Nephron progenitor cell (in vitro differentiated cells): ENCODE measurements around the gene ATG10.
A peak's percentile ranks its signal among the peaks of the same experiment; 100 is the strongest.

Source experiments
- DNase-seq: peaks from one replicate; pipeline ENCODE4 v3.0.0; 2021
- H3K27ac Mint-ChIP-seq: 2 replicates; pipeline ENCODE4 v1.8.0; 2021; ENCODE audit warnings: mild to moderate bottlenecking, moderate library complexity, mixed read lengths
- H3K27me3 Mint-ChIP-seq: 2 replicates; pipeline ENCODE4 v1.8.0; 2021; ENCODE audit warnings: mild to moderate bottlenecking, low read depth, mixed read lengths; ENCODE audit not compliant: poor library complexity
- H3K36me3 Mint-ChIP-seq: 2 replicates; pipeline ENCODE4 v1.8.0; 2021; ENCODE audit warnings: low read depth, mixed read lengths
- H3K4me1 Mint-ChIP-seq: 2 replicates; pipeline ENCODE4 v1.8.0; 2021; ENCODE audit warnings: mixed read lengths
- H3K4me3 Mint-ChIP-seq: 2 replicates; pipeline ENCODE4 v1.8.0; 2021; ENCODE audit warnings: mild to moderate bottlenecking, moderate library complexity, mixed read lengths
- H3K9me3 Mint-ChIP-seq: 2 replicates; pipeline ENCODE4 v1.8.0; 2021; ENCODE audit warnings: mild to moderate bottlenecking, moderate library complexity, mixed read lengths
- CTCF ChIP-seq: fragments of 200-600 bp; sonication (generic); IDR thresholded peaks from 2 replicates; pipeline ENCODE4 v1.5.0; 2021; ENCODE audit warnings: antibody characterized with exemption

ATG10 gene

GRCh38 chr5:82095536-82095935 lies 123.7 kb downstream of the ATG10 start:
- H3K9me3 Mint-ChIP-seq, result peaks cover 26% of the 10 kb centered on the region
- peak; percentile 25 for DNase-seq
- H3K27me3 Mint-ChIP-seq, result no peaks in the 10 kb centered on the region
- H3K36me3 Mint-ChIP-seq, result peaks cover 24% of the 10 kb centered on the region
- TF ChIP-seq CTCF, result no peak
- peak overlapping the region; percentile 79 for H3K27ac Mint-ChIP-seq
- H3K4me3 Mint-ChIP-seq, result no peak overlapping the region
- H3K4me1 Mint-ChIP-seq, result peaks cover 17% of the 10 kb centered on the region

GRCh38 chr5:82096249-82096648 lies 124.4 kb downstream of the ATG10 start:
- no peak for TF ChIP-seq CTCF
- H3K4me1 Mint-ChIP-seq, result peaks cover 17% of the 10 kb centered on the region
- H3K9me3 Mint-ChIP-seq, result peaks cover 22% of the 10 kb centered on the region
- DNase-seq, result no peak
- peak overlapping the region; percentile 11 for H3K27ac Mint-ChIP-seq
- no peaks in the 10 kb centered on the region for H3K27me3 Mint-ChIP-seq
- H3K36me3 Mint-ChIP-seq, result peaks cover 22% of the 10 kb centered on the region
- no peak overlapping the region for H3K4me3 Mint-ChIP-seq

- DNase-seq, result no peak
- H3K4me1 Mint-ChIP-seq, result peaks cover 12% of the 10 kb centered on the region
- no peak overlapping the region for H3K4me3 Mint-ChIP-seq
- no peaks in the 10 kb centered on the region for H3K36me3 Mint-ChIP-seq
- H3K27me3 Mint-ChIP-seq, result no peaks in the 10 kb centered on the region
- no peak for TF ChIP-seq CTCF
- peak overlapping the region; percentile 25 for H3K27ac Mint-ChIP-seq
- no peaks in the 10 kb centered on the region for H3K9me3 Mint-ChIP-seq
These were observed 128.7 kb downstream of the ATG10 start for GRCh38 chr5:82100303-82101077.

GRCh38 chr5:82104872-82105271 lies 133.0 kb downstream of the ATG10 start:
- Mint-ChIP-seq H3K27me3 (no peaks in the 10 kb centered on the region), H3K4me3 (no peak overlapping the region), H3K4me1 (peaks cover 13% of the 10 kb centered on the region), H3K36me3 (no peaks in the 10 kb centered on the region), H3K9me3 (no peaks in the 10 kb centered on the region), H3K27ac (no peak overlapping the region)
- TF ChIP-seq CTCF, result no peak
- no peak for DNase-seq

GRCh38 chr5:82105457-82105856 lies 133.6 kb downstream of the ATG10 start:
- no peak overlapping the region for H3K27ac Mint-ChIP-seq
- DNase-seq, result no peak
- no peak overlapping the region for H3K4me3 Mint-ChIP-seq
- peaks cover 13% of the 10 kb centered on the region for H3K4me1 Mint-ChIP-seq
- TF ChIP-seq CTCF, result no peak
- H3K36me3 Mint-ChIP-seq, result no peaks in the 10 kb centered on the region
- H3K27me3 Mint-ChIP-seq, result no peaks in the 10 kb centered on the region
- H3K9me3 Mint-ChIP-seq, result no peaks in the 10 kb centered on the region

- no peak overlapping the region for H3K27ac Mint-ChIP-seq
- no peak overlapping the region for H3K4me3 Mint-ChIP-seq
- H3K27me3 Mint-ChIP-seq, result no peaks in the 10 kb centered on the region
- H3K4me1 Mint-ChIP-seq, result peaks cover 13% of the 10 kb centered on the region
- H3K9me3 Mint-ChIP-seq, result no peaks in the 10 kb centered on the region
- DNase-seq, result no peak
- no peaks in the 10 kb centered on the region for H3K36me3 Mint-ChIP-seq
- no peak for TF ChIP-seq CTCF
These were observed 134.4 kb downstream of the ATG10 start for GRCh38 chr5:82106207-82106606.
